Pancreas (tissue), 10 donors: ENCODE measurements around the gene CPA2. TPM values are rescaled to one million over a fixed set of nuclear protein-coding genes. Genes with fewer than 3 reads are reported as not detected.

Experiments
- ATAC-seq, 4 donors: fragments of 200-7000 bp; cut with Tn5 transposase; one replicate each; pipeline versions ENCODE4 v1.8.0 to v1.9.1; 2020; ENCODE audit warnings: mild to moderate bottlenecking in 4 of 4, moderate library complexity in 4 of 4
- DNase-seq, 6 donors: peaks; one replicate each; pipeline ENCODE4 v3.0.0-alpha.2; 2020
- FAIRE-seq: peaks from 2 replicates; lab custom pipeline; 2012; peaks lifted over from hg19 to GRCh38; lab: Jason Lieb, UNC
- H3K27ac ChIP-seq, 4 donors: fragments of 200-600 bp; sonication (generic); 1 replicate in 3 of 4; 2 replicates in 1 of 4; pipeline versions ENCODE4 v1.5.0 to v1.8.0; 2020
- H3K27me3 ChIP-seq, 4 donors: fragments of 200-600 bp; one replicate each; pipeline ENCODE4 v1.8.0; 2021
- H3K36me3 ChIP-seq, 3 donors: fragments of 200-600 bp; sonication (generic) in 1 of 3; one replicate each; pipeline versions ENCODE4 v1.5.0 to v1.8.0; 2020 to 2021
- H3K4me1 ChIP-seq, 3 donors: fragments of 200-600 bp; one replicate each; pipeline ENCODE4 v1.8.0; 2021
- H3K4me3 ChIP-seq, 4 donors: fragments of 200-600 bp; sonication (generic) in 2 of 4; one replicate each; pipeline versions ENCODE4 v1.5.0 to v1.8.0; 2020 to 2021
- H3K9me3 ChIP-seq, 4 donors: fragments of 200-600 bp; one replicate each; pipeline ENCODE4 v1.8.0; 2021
- CTCF ChIP-seq, 4 donors: fragments of 200-600 bp; sonication (generic) in 3 of 4; IDR thresholded peaks; one replicate each; pipeline versions ENCODE4 v1.5.0 to v1.8.0; 2021; ENCODE audit warnings: antibody characterized with exemption in 4 of 4
- WGBS, 2 donors: extraction: QIAGEN DNeasy Blood & Tissue Kit; methylation state at CpG; one replicate each; pipeline ENCODE4 v1.1.7; 2013; 5-methylcytosine and 5-hydroxymethylcytosine counted together
- intact Hi-C, 3 donors: fragments of 100-400 bp; cut with DNase I; formaldehyde crosslinking; loops; one replicate each; pipeline versions ENCODE4 v1.11.1 to v1.14.2; 2022
- polyA plus RNA-seq, 2 donors: library from polyadenylated mRNA; stranded (reverse); fragments of 200-250 nt; gene quantifications; one replicate each; pipeline ENCODE4 v1.2.3, GENCODE V29; 2013
- total RNA-seq, 6 donors: library from RNA; stranded (reverse); fragmentation: NEBNext Ultra II Directional in 4 of 6; extraction: Animal tissue kit (Norgen Biotek cat#: 25700) in 4 of 6; gene quantifications; one replicate each; pipeline versions ENCODE4 v1.2.1 to v1.2.4, GENCODE V29; 2021 to 2023
- donor health status: healthy with polysubstance abuse.
- donor health status: DM: no; HTN: no; CAD: no; lungs with moderate emphysema.
- donor health status: DM: no; HTN: no; CAD: no.
- donor health status: control.
- donor health status: control.
- donor health status: Bipolar disorder and iron deficiency.
- donor health status: DM: yes; HTN: yes; CAD: no.
- donor health status: DM: no; HTN: no; CAD: no.
- donor health status: DM: no; HTN: no; CAD: no.
- donor health status: DM: yes; HTN: yes; CAD: no.

CPA2 gene
- total RNA-seq (over 10,000 TPM in 1 of 6 donors, 1,000 to 10,000 TPM in 5; 5,238 to 12,479 (median 6,515) TPM), polyA plus RNA-seq (1,000 to 10,000 TPM; 4,251 to 4,591 TPM)

GRCh38 chr7:130266258-130266960 is at the start of gene CPA2:
Gene CPA2 (plus strand): TSS chr7:130266863. CDS start chr7:130266882, 19 bp downstream.
- H3K27me3 ChIP-seq: no peaks in the 10 kb centered on the region
- H3K36me3 ChIP-seq: peaks cover 0 to 22% (median 16%) of the 10 kb centered on the region in 3 donors
- WGBS, 2 donors: 32 to 41% methylated on average over 3 of the region's 3 CpGs
- intact Hi-C loops: no loop called here
- peak within 1 kb of the TSS; percentile 1 to 55 (median 40) for H3K4me3 ChIP-seq
- no peak for TF ChIP-seq CTCF (IDR thresholded peaks at IDR 0.05)
- FAIRE-seq (no peak), ATAC-seq (peak; percentile 54 to 75 (median 72)), DNase-seq (peak in 4 of 6 donors; percentile 41 to 91 (median 84))
- peak within 1 kb of the TSS; percentile 85 to 91 (median 90) for H3K27ac ChIP-seq
- peaks cover 0 to 19% (median 8%) of the 10 kb centered on the region in 3 donors for H3K4me1 ChIP-seq
- H3K9me3 ChIP-seq: no peaks in the 10 kb centered on the region

- FAIRE-seq (no peak), DNase-seq (no peak), ATAC-seq (no peak)
- Histone ChIP-seq H3K9me3 (no peaks in the 10 kb centered on the region), H3K36me3 (no peaks in the 10 kb centered on the region), H3K4me1 (no peaks in the 10 kb centered on the region), H3K4me3 (no peak overlapping the region), H3K27me3 (no peaks in the 10 kb centered on the region), H3K27ac (no peak overlapping the region)
- intact Hi-C loops: no loop called here
- WGBS, 2 donors: 72 to 85% methylated on average over 5 of the region's 5 CpGs
- no peak for TF ChIP-seq CTCF (IDR thresholded peaks at IDR 0.05)
These were observed 47.6 kb upstream of the CPA2 start for GRCh38 chr7:130218806-130219620.

GRCh38 chr7:130219871-130220270 is 46.8 kb upstream of the CPA2 start:
- no peak for DNase-seq
- FAIRE-seq: no peak
- Histone ChIP-seq H3K27ac (no peak overlapping the region), H3K9me3 (no peaks in the 10 kb centered on the region), H3K36me3 (no peaks in the 10 kb centered on the region), H3K4me3 (no peak overlapping the region), H3K27me3 (no peaks in the 10 kb centered on the region), H3K4me1 (no peaks in the 10 kb centered on the region)
- no peak for ATAC-seq
- intact Hi-C loops: no loop called here
- 37 to 41% methylated on average over 9 of the region's 9 CpGs for WGBS, 2 donors
- TF ChIP-seq CTCF (IDR thresholded peaks at IDR 0.05): no peak

- intact Hi-C loops: no loop called here
- DNase-seq (no peak), FAIRE-seq (no peak), ATAC-seq (no peak)
- no peaks in the 10 kb centered on the region for H3K36me3 ChIP-seq
- H3K4me3 ChIP-seq: no peak overlapping the region
- no peaks in the 10 kb centered on the region for H3K4me1 ChIP-seq
- WGBS, 2 donors: 96 to 98% methylated on average over 4 of the region's 4 CpGs
- no peaks in the 10 kb centered on the region for H3K27me3 ChIP-seq
- no peaks in the 10 kb centered on the region for H3K9me3 ChIP-seq
- no peak for TF ChIP-seq CTCF (IDR thresholded peaks at IDR 0.05)
- H3K27ac ChIP-seq: no peak overlapping the region
These were observed 44.9 kb upstream of the CPA2 start for GRCh38 chr7:130221746-130222145.
